ENCODE measurements around the gene HTR3B. TPM values are rescaled to one million over a fixed set of nuclear protein-coding genes. Genes with fewer than 3 reads are reported as not detected.
A peak's percentile ranks its signal among the peaks of the same experiment; 100 is the strongest.

The HTR3B gene, protein sequence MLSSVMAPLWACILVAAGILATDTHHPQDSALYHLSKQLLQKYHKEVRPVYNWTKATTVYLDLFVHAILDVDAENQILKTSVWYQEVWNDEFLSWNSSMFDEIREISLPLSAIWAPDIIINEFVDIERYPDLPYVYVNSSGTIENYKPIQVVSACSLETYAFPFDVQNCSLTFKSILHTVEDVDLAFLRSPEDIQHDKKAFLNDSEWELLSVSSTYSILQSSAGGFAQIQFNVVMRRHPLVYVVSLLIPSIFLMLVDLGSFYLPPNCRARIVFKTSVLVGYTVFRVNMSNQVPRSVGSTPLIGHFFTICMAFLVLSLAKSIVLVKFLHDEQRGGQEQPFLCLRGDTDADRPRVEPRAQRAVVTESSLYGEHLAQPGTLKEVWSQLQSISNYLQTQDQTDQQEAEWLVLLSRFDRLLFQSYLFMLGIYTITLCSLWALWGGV
- not detected for polyA plus RNA-seq

DNA sequence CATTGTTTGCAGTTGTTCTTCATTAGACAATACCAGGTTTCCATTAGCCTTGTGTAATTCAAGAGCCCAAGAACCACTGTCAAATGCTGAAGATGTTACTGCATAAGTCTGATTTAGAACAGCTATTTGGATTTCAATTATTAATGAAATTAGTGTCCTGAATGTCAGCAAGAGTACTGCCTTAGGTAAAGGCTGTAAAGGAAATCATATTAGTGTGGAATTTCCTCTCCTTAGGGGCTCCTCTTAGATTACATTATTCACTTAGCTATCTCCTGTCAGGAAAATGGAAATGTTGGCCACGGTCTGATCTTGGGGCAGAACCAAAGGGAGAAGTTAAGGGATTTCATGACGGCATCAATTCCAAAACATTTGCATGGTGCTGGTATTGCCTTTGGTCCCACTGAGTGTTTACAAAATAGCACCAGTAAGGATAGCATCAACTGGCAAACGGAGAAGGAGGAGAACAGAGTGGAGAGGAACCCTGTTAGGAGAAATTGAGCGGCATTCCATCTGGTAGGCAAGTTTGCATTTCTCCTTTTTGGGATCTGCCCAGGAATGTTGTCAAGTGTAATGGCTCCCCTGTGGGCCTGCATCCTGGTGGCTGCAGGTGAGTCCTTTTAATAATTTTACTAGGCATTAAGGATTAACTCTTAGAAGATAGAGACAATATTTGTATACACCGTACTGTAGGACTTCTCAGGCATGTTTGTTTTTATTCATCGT lies at the start of gene HTR3B:
Gene HTR3B, plus strand, starts transcription at position 418 of the 723 bp plus-strand sequence. Its CDS starts 138 bp downstream, at position 556.
- peak within 1 kb of the TSS in 1 of 3 donors; percentile 18 for H3K27ac Mint-ChIP-seq
- H3K9me3 Mint-ChIP-seq = no peaks in the 10 kb centered on the region
- H3K4me1 Mint-ChIP-seq = peaks cover 0 to 13% (median 11%) of the 10 kb centered on the region in 3 donors
- no peaks in the 10 kb centered on the region for H3K36me3 Mint-ChIP-seq
- H3K27me3 Mint-ChIP-seq = peaks cover 3% of the 10 kb centered on the region
- H3K4me3 Mint-ChIP-seq = no peak within 1 kb of the TSS

DNA sequence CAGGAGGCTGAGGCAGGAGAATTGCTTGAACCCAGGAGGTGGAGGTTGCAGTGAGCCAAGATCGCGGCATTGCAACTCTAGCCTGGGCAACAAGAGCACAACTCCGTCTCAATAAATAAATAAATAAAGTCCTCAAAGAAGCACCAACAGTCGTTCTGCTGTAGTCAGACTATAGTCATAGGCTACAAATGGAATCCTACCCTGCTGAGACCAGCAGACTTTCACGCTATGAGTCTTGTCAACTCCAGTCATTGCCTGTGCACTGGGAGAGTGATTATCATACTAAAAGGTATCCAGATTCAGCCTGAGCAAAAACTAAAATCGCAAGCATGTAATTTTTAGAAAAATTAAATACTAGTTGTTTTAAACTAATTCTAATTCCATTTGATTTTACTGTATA lies 48.8 kb upstream of the HTR3B start:
- Mint-ChIP-seq H3K27me3 (no peaks in the 10 kb centered on the region), H3K27ac (no peak overlapping the region)

DNA sequence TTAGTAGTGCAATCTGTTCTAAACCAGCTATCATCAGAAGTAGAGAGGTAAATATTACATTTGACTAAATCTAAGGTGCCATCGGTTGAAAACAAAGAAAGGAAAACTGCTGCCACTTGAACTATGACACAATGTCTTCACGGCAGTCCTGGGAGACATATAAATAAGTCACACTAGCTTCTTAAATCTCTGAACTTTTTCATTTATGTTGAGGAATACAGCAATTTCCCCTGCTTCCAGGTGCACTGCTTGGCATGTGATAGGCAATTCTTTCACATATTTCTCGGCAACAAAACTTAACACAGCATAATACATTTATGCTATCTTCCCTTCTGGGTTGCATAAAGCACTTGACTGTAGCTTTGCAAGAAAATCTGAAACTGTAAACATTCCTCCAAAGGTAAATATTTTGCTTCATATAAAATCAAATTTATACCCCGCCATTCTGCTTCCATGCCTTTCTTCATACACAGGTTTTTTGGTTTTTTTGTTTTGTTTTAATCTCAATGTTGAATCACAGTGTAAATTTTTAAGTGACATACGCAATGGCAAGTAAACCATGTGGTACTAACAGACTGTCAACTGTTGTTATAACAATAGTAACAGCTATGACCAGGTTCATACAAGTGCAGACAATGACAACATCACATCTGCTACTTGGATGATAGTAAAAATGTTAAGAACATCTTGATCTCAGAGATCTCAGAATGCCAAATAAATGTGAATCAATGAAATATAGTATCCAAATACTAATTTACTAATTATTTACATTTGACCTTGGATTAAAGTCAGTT lies 47.4 kb upstream of the HTR3B start:
- peaks cover 27 to 48% (median 28%) of the 10 kb centered on the region in 3 donors for H3K4me1 Mint-ChIP-seq
- peaks cover 2% of the 10 kb centered on the region for H3K36me3 Mint-ChIP-seq
- H3K4me3 Mint-ChIP-seq = no peak overlapping the region
- no peaks in the 10 kb centered on the region for H3K27me3 Mint-ChIP-seq
- peak overlapping the region in 1 of 3 donors; percentile 53 for H3K27ac Mint-ChIP-seq
- no peaks in the 10 kb centered on the region for H3K9me3 Mint-ChIP-seq

More for the DNA sequence above, 48.8 kb upstream of the HTR3B start:
- Mint-ChIP-seq H3K36me3 (peaks cover 8% of the 10 kb centered on the region), H3K4me3 (no peak overlapping the region), H3K9me3 (no peaks in the 10 kb centered on the region), H3K4me1 (peaks cover 21 to 40% (median 24%) of the 10 kb centered on the region in 3 donors)

DNA sequence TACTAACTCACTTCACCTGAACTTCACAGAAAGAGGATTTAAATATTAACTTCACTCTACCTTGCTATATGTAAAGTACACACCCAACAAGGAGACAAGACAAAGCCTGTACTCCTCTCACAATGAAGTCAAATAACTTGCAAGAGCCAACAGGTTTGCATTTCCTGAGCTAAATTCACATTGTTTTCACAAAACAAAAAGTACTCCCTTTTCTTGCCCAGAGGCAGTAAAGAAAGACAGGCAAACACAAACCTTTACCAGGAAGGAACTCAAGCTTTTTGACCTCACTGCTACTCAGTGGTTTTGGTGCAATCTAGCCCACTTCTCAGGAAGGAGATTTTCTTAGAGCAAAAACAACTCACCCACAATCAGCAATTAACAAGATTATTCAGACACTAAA lies 44.9 kb upstream of the HTR3B start:
- no peak overlapping the region for H3K27ac Mint-ChIP-seq
- H3K9me3 Mint-ChIP-seq = no peaks in the 10 kb centered on the region
- peaks cover 27 to 45% (median 33%) of the 10 kb centered on the region in 3 donors for H3K4me1 Mint-ChIP-seq
- H3K27me3 Mint-ChIP-seq = no peaks in the 10 kb centered on the region
- peaks cover 5% of the 10 kb centered on the region for H3K36me3 Mint-ChIP-seq
- H3K4me3 Mint-ChIP-seq = peak overlapping the region in 1 of 4 donors; percentile 43

DNA sequence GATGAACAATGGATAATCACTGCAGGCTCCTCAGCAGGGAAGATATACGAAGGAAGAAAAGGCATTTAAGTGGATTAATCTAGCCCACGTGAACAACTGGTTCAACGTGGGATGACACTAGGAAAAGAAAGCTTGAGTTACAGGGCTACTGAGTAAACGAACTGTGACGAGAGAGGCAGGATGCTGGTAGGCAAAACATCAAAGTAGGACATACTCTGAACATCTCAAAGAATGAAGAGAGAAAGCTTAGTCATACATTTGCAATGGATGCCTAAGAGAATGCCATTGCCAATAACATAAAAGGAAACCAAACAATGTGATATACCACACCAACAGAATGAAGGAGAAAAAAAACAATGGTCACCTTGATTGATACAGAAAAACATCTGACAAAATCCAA lies 42.2 kb upstream of the HTR3B start:
- Mint-ChIP-seq H3K4me1 (peaks cover 22 to 31% (median 29%) of the 10 kb centered on the region in 3 donors), H3K4me3 (no peak overlapping the region), H3K27me3 (no peaks in the 10 kb centered on the region), H3K9me3 (no peaks in the 10 kb centered on the region), H3K36me3 (peaks cover 20% of the 10 kb centered on the region), H3K27ac (peak overlapping the region in 2 of 3 donors; percentile 55 to 80)

DNA sequence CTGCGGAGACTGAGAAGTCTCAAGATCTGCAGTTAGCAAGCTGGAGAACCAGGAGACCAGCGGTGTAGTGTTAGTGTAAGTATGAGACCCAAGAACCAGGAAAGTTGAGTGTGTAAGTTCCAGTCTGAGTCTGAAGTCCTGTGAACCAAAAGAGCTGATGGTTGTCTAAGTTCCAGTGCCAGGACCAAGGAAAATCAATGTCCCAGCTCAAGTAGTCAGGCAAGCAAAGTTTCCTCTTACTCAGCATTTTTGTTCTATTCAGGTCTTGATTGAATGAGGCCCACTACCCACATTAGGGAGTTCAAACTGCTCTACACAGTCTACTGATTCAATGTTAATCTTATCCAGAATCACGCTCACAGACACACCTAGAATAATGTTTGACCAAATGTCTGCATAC lies 40.2 kb upstream of the HTR3B start:
- H3K27ac Mint-ChIP-seq = peak overlapping the region in 1 of 3 donors; percentile 85
- H3K27me3 Mint-ChIP-seq = no peaks in the 10 kb centered on the region
- H3K9me3 Mint-ChIP-seq = no peaks in the 10 kb centered on the region
- H3K4me3 Mint-ChIP-seq = no peak overlapping the region
- peaks cover 26% of the 10 kb centered on the region for H3K36me3 Mint-ChIP-seq
- peaks cover 27 to 33% (median 32%) of the 10 kb centered on the region in 3 donors for H3K4me1 Mint-ChIP-seq

DNA sequence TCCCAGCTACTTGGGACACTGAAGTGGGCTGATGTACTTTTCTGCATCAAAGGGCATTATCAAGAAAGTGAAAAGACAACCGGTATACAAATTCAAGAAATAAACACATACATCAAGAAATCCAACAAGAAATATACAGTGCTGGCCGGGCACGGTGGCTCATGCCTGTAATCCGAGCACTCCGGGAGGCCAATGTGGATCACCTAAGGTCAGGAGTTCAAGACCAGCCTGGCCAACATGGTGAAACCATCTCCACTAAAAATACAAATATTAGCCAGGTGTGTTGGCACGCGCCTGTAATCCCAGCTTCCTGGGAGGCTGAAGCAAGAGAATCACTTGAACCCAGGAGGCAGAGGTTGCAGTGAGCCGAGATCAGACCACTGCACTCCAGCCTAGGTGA lies 38.7 kb upstream of the HTR3B start:
- peaks cover 28 to 34% (median 31%) of the 10 kb centered on the region in 3 donors for H3K4me1 Mint-ChIP-seq
- no peak overlapping the region for H3K4me3 Mint-ChIP-seq
- no peaks in the 10 kb centered on the region for H3K27me3 Mint-ChIP-seq
- peaks cover 26% of the 10 kb centered on the region for H3K36me3 Mint-ChIP-seq
- no peak overlapping the region for H3K27ac Mint-ChIP-seq
- no peaks in the 10 kb centered on the region for H3K9me3 Mint-ChIP-seq

DNA sequence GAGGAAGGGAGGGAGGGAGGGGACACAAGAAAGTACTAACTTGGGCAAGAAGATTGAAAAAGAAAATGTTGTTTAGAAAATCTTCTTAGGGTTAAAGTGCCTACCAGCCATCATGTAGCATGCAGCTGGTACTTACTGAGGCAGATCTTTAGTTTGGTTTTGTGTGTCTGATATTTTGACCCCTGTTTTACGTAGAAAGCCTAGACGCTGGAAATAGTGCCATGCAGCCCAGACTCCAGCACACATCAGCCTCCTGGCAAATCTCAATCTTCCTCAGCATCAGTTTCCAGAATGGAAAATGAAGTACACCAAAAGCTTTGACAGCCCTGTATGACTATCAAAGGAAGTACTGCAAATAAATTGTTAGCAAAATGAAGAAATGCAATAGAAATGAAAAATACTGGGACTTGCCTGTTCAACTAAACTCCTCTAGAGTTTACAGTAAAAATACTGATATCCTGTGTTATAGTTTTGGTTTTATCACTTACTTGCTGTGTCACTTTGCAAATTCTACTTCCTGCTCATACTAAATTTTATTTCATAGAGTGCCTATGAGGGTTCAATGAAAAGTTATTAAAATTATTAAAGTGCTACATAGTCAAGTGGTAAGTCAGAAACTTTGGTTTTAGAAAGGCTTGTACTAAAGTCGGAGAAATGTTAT lies 36.6 kb upstream of the HTR3B start:
- H3K4me1 Mint-ChIP-seq = peaks cover 33 to 37% (median 35%) of the 10 kb centered on the region in 3 donors

DNA sequence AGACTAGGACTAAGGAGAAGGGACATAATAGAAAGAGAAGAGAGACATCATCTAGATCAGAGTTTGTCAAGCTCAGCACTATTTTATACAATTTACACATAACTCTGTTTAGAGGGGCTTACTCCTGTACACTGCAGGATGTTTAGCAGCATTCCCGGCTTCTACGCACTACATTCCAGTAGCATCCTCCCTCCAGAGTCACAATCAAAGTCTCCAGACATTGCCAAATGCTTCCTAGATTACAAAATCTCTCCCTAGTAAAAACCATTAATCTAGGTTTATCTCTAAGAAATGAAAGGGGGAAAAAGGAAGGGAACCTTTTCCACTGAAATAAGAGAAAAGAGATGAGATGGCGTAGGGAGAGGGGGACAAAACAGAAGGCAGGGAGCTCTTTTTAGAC lies 33.3 kb upstream of the HTR3B start:
- Mint-ChIP-seq H3K9me3 (no peaks in the 10 kb centered on the region), H3K36me3 (peaks cover 15% of the 10 kb centered on the region), H3K27ac (peak overlapping the region in 2 of 3 donors; percentile 7 to 34), H3K4me1 (peaks cover 49 to 56% (median 50%) of the 10 kb centered on the region in 3 donors), H3K27me3 (no peaks in the 10 kb centered on the region), H3K4me3 (peak overlapping the region in 3 of 4 donors; percentile 55 to 81 (median 71))

More for the DNA sequence above, 36.6 kb upstream of the HTR3B start:
- Mint-ChIP-seq H3K27me3 (no peaks in the 10 kb centered on the region), H3K9me3 (no peaks in the 10 kb centered on the region), H3K36me3 (peaks cover 29% of the 10 kb centered on the region), H3K4me3 (peak overlapping the region in 1 of 4 donors; percentile 17), H3K27ac (no peak overlapping the region)

DNA sequence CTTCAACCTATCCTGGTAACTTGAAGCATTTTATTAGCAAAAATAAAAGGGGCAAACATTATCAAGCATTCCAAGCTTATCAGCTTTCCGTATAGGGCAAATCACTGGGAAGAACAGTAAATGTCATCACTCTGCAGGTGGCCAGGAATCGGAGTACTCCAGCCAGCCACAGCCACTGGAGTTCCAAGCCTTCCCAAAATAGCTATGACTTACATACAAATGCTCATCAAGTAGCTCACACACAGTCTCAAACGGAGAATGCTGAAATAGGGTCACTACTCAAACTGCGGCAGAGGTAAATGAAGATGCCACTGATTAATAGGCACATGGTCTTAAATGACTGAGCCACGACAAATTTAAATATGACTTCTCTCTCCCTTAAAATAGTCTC lies 31.4 kb upstream of the HTR3B start:
- Mint-ChIP-seq H3K27ac (peak overlapping the region in 2 of 3 donors; percentile 16 to 41), H3K36me3 (peaks cover 6% of the 10 kb centered on the region), H3K9me3 (peaks cover 0 to 2% (median 0%) of the 10 kb centered on the region in 3 donors), H3K27me3 (no peaks in the 10 kb centered on the region), H3K4me3 (peak overlapping the region; percentile 79 to 99 (median 96)), H3K4me1 (peaks cover 49 to 59% (median 52%) of the 10 kb centered on the region in 3 donors)

DNA sequence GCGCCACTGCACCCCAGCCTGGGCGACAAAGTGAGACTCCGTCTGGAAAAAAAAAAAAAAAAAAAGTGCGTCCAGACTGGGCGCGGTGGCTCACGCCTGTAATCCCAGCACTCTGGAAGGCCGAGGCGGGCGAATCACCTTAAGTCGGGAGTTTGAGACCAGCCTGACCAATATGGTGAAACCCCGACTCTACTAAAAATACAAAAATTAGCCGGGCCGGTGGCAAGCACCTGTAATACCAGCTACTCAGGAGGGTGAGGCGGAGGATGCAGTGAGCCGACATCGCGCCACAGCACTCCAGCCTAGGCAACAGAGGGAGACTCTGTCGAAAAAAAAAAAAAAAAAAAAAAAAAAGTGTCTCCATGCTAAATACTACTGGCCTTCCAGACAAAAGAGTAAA lies 30.5 kb upstream of the HTR3B start:
- peak overlapping the region; percentile 93 to 99 (median 97) for H3K4me3 Mint-ChIP-seq
- no peaks in the 10 kb centered on the region for H3K27me3 Mint-ChIP-seq
- H3K27ac Mint-ChIP-seq = peak overlapping the region in 2 of 3 donors; percentile 40 to 96
- peaks cover 0 to 2% (median 0%) of the 10 kb centered on the region in 3 donors for H3K9me3 Mint-ChIP-seq
- peaks cover 50 to 57% (median 54%) of the 10 kb centered on the region in 3 donors for H3K4me1 Mint-ChIP-seq
- peaks cover 3% of the 10 kb centered on the region for H3K36me3 Mint-ChIP-seq

DNA sequence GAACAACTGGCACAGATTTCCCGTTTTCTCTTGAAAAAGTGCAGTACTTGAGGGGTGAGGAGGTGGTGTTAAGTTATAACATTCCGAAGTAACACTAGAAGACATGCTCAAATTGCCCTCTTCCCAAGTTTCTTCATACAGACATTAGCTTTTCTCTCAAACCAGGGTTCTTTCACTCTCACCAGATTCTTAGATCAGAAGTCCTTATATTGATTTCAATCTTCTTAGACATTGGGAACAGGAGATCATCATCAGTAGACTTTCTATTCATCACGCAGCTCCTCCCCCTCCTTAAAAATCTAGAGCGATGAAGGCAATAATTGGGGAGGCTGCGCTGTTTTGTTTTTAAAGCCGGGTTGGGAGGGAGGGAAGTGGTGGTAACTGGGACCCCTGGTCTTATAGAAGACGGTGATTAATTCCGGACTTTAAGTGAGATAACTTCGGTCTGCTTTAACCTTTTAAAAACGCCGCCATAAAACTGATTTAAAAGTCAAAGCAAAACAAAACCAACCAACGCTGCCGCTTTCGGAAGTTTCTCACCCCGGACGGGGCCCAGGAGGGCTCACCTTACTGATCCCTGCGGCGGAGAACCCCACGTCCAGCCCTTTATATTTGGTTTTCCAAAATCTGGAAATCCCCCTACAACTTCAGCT lies 29.9 kb upstream of the HTR3B start:
- H3K4me1 Mint-ChIP-seq = peaks cover 48 to 53% (median 52%) of the 10 kb centered on the region in 3 donors
- H3K9me3 Mint-ChIP-seq = peaks cover 0 to 2% (median 0%) of the 10 kb centered on the region in 3 donors
- H3K27ac Mint-ChIP-seq = peak overlapping the region; percentile 40 to 97 (median 96)
- H3K36me3 Mint-ChIP-seq = peaks cover 3% of the 10 kb centered on the region
- H3K27me3 Mint-ChIP-seq = no peaks in the 10 kb centered on the region
- H3K4me3 Mint-ChIP-seq = peak overlapping the region; percentile 93 to 99 (median 97)

DNA sequence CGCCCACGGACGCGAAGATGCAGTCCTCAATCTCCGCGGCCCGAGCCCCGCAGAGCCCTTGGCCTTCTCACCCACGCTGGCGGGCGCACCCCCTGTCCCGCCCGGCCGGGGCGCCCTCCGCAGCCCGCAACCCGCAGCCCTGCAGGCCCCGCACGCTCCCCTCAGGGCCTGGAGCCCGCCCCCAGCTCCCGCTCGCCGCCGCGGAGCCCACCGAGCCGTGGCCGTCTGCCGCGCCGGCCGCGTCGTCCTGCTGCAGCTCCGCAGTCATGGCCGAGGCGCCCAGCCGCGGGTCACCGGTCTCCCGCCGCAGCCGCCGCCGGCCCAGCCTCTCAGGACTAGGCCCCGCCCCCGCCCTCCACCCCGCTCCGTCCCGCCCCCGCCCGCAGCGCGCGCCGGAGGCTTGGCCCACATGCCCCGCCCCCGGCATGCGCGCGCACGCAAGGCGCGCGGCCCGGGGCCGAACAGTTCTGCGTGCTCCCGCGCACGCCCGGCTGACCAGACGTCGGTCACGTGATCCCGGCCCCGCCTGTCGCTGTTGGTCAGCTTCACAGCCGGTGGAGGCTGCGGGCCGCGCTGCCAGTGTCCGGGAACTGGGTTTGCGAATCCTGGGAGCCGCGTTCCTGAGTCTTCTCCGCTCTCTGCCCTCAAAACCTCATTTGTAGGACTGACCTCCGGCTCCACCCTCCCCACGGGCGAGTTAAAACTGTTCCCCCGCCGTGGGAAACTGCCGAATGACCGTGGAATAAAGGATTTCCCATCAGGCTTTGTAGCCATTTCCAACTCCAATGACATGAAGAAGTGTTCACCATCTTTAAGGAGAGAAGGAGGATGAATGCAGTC lies 29.1 kb upstream of the HTR3B start, which contains the start of gene USP28:
Gene USP28, minus strand, starts transcription at position 339 of the 840 bp plus-strand sequence. Its CDS starts 71 bp downstream, at position 268.
- H3K36me3 Mint-ChIP-seq = peaks cover 5% of the 10 kb centered on the region
- peak within 1 kb of the TSS; percentile 98 to 99 (median 98) for H3K4me3 Mint-ChIP-seq
- H3K9me3 Mint-ChIP-seq = peaks cover 0 to 4% (median 0%) of the 10 kb centered on the region in 3 donors
- H3K4me1 Mint-ChIP-seq = peaks cover 46 to 52% (median 48%) of the 10 kb centered on the region in 3 donors
- H3K27me3 Mint-ChIP-seq = no peaks in the 10 kb centered on the region
- H3K27ac Mint-ChIP-seq = peak within 1 kb of the TSS; percentile 97 to 99 (median 98)
